GM18519 (cell line): ENCODE results near the gene ARPC3.
A peak's percentile ranks its signal among the peaks of the same experiment; 100 is the strongest.
"Not testable (repeated sequence)": the region's sequence is repeated elsewhere in the genome, so short reads cannot be mapped to it uniquely, and the experiment has no call there.

Source experiments
- ATAC-seq: cut with Tn5 transposase; IDR thresholded peaks from one replicate; pipeline ENCODE4 v1.9.1; 2021; ENCODE audit warnings: mild to moderate bottlenecking, moderate library complexity; ENCODE audit not compliant: unreplicated experiment, low FRiP score

Gene ARPC3

GRCh38 chr12:110420644-110421043 lies 29.5 kb downstream of the ARPC3 start:
- not testable (repeated sequence) for ATAC-seq

GRCh38 chr12:110417113-110417512 lies 33.0 kb downstream of the ARPC3 start:
- not testable (repeated sequence) for ATAC-seq

GRCh38 chr12:110410086-110410485 lies 40.1 kb downstream of the ARPC3 start:
- not testable (repeated sequence) for ATAC-seq

GRCh38 chr12:110405126-110405662 lies 44.9 kb downstream of the ARPC3 start:
- not testable (repeated sequence) for ATAC-seq

DNA sequence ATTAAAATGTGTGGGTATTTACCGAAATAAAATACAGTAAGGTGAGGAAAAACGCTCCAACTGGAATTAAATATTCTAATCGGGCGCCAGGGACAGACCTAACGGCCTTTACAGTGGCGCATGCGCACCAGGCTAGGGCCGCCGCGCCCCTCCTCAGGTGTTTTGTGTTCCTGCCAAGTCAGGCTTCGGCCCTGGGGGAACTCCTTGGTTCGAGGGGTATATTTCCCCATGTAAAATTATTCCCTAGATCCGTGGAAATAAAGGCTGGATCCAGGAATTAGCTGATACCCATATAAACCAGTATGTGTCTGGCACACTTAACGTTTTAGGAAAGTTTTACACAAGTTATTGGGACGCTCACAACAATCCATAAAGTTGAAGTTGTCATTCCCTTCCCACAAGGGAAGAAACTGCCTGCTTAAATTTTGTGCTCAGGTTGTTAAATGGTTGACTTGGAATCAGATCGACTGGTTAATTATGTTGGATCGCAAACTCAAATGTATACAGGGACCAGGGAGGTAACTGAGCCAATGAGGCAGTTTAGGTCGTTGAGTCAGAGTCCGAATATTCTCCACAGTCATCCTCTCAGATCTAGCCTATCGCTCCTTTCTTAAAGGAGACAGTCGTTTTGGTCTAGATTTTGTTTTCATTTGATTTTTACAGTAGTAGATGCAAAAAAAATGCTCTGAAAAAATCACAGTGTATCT lies 46.0 kb downstream of the ARPC3 start:
- no peak for ATAC-seq

DNA sequence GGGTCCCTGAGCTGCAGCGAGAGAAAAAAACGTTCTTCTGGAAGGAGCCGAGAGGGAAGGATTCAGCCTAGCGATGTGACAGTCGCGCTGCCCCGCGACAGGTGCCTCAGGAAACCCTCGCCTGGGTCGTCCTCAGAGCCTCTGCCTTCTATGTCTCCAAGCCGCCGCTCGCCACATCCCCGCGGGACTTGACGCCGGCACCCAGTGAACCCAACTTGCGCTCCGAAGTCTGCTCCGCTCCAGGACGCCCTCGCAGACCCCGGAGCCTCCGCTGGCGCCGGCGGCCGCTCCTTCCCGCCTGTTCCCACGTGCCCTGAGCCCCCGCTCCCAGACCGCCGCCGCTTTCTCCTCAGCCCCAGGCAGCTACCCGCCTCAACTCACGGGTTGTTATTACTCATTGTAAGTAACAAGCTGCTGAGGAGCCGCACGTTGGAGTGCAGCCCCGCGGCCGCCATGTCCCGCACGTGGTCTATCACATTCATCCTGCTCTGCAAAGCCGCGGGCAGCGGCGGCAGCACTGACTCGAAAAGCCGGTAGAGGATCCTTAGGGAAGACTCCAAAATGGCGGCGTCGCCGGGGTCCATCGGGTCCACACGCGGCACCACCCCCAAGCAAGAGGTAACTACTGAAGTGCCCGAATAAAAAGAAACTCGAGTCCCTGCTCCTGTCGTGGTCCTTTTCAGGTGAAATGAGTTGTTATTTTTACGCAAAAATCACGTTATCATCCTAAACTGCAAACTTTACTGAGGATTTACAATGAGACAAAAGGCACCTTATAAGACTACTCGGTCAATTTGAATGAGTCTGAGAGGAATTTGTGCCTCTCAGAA lies 46.8 kb downstream of the ARPC3 start, which contains the start of gene ANAPC7:
Gene ANAPC7 (minus strand): TSS at position 563 of the 830 bp plus-strand sequence. CDS start 81 bp downstream, at position 482.
- ATAC-seq = peak; percentile 51
